ENCODE data around the gene ASB15. TPM values are rescaled to one million over a fixed set of nuclear protein-coding genes. Genes with fewer than 3 reads are reported as not detected.

ASB15 gene
- total and polyA plus RNA-seq, 2 donors (not counting 3 experiments of a cell fraction or from before 2014, with no cell fraction given) = not detected

DNA sequence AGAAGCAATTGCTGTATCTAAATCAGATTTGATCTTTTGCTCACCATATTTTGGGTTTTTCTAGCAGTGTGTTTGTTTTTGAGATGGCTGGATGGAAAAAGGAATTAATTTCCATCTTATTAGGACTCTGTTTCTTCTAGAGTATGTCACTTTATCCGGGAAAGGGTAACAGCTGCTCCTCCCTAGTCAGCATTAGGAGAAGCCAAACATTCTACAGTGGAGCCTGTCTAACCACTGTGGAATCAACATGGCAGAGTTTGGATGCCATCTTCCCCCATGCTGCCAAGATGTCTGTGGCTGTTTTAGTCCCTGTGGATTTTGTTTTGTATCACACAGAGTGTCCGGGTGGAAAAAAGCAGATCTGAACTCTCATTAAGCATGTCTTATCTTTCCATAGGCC is 38.0 kb downstream of the ASB15 start:
- Histone ChIP-seq H3K27me3 (ENCODE audit: control insufficient read depth in 2 of 2, insufficient read depth in 2 of 2, low read length in 2 of 2) (no peaks in the 10 kb centered on the region), H4K20me1 (replicated peaks; ENCODE audit: control insufficient read depth, extremely low read depth, insufficient read depth, low read length) (no peaks in the 10 kb centered on the region), H3K4me2 (ENCODE audit: insufficient read depth, low read length) (no peak overlapping the region), H3K4me1 (ENCODE audit: control insufficient read depth, extremely low read depth, insufficient read depth, low read length) (peaks cover 24% of the 10 kb centered on the region), H3K4me3 (replicated peaks in 1 of 3; ENCODE audit: insufficient read depth in 1 of 3, low read depth in 1 of 3, low read length in 3 of 3) (no peak overlapping the region), H3K79me2 (ENCODE audit: control insufficient read depth, insufficient read depth, low read length) (no peaks in the 10 kb centered on the region), H2AFZ (ENCODE audit: low read depth, low read length) (no peak overlapping the region), H3K27ac (ENCODE audit: insufficient read depth, low read depth, low read length) (no peak overlapping the region), H3K36me3 (ENCODE audit: control insufficient read depth in 2 of 2, extremely low read depth in 1 of 2, insufficient read depth in 2 of 2, low read length in 2 of 2) (no peaks in the 10 kb centered on the region), H3K9me1 (replicated peaks; ENCODE audit: control insufficient read depth, extremely low read depth, insufficient read depth, low read length) (no peaks in the 10 kb centered on the region), H3K9ac (replicated peaks; ENCODE audit: extremely low read depth, insufficient read depth, low read length) (no peak overlapping the region), H3K9me3 (replicated peaks; ENCODE audit: control insufficient read depth, insufficient read depth, low read length) (no peaks in the 10 kb centered on the region)
- POLR2A ChIA-PET = no interaction called here
- CTCF ChIA-PET = no interaction called here
- dilution Hi-C loops (cut with MboI; ENCODE audit: extremely low pct_ligation_motif_present, low sequenced_read_pairs) = no loop called here
- no TSS peak for BruUV-seq (replicated peaks)
- intact Hi-C loops (cut with micrococcal nuclease) = loop anchor here (5.0 to 10.0 kb wide), 4 partner anchors 278 to 1715 kb away; partner anchors contain the start of gene POT1
- no peak for FAIRE-seq
- TF ChIP-seq MYC (IDR thresholded peaks at IDR 0.05; ENCODE audit: low read depth, low read length) (no peak), GATA2 (IDR thresholded peaks at IDR 0.05; ENCODE audit: insufficient read depth, insufficient read length, low read depth, low read length) (no peak), JUN (IDR thresholded peaks at IDR 0.05; ENCODE audit: borderline replicate concordance, insufficient read depth, insufficient read length, low read depth) (no peak), POLR2A (IDR thresholded peaks at IDR 0.05; ENCODE audit: low read depth, low read length) (no peak), EZH2 (IDR thresholded peaks at IDR 0.05; ENCODE audit: borderline replicate concordance, low read depth, low read length, severe bottlenecking) (no peak), POLR2AphosphoS5 (IDR thresholded peaks at IDR 0.05; ENCODE audit: insufficient read depth, low read depth, low read length) (no peak), MAX (IDR thresholded peaks at IDR 0.05; ENCODE audit: insufficient read depth, insufficient read length) (no peak), FOS (IDR thresholded peaks at IDR 0.05; ENCODE audit: borderline replicate concordance, insufficient read depth, low read length) (no peak)
- TF ChIP-seq, protein P1, sequence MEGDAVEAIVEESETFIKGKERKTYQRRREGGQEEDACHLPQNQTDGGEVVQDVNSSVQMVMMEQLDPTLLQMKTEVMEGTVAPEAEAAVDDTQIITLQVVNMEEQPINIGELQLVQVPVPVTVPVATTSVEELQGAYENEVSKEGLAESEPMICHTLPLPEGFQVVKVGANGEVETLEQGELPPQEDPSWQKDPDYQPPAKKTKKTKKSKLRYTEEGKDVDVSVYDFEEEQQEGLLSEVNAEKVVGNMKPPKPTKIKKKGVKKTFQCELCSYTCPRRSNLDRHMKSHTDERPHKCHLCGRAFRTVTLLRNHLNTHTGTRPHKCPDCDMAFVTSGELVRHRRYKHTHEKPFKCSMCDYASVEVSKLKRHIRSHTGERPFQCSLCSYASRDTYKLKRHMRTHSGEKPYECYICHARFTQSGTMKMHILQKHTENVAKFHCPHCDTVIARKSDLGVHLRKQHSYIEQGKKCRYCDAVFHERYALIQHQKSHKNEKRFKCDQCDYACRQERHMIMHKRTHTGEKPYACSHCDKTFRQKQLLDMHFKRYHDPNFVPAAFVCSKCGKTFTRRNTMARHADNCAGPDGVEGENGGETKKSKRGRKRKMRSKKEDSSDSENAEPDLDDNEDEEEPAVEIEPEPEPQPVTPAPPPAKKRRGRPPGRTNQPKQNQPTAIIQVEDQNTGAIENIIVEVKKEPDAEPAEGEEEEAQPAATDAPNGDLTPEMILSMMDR (IDR thresholded peaks at IDR 0.05; ENCODE audit: extremely low read depth in 1 of 2, insufficient read depth in 1 of 2, low read depth in 1 of 2, low read length in 2 of 2) = no peak
- DNase-seq (ENCODE audit: low read depth, low spot score) = no peak

All from endothelial cell of umbilical vein (primary cell).